ENCODE measurements around the gene LAMC2. TPM values are rescaled to one million over a fixed set of nuclear protein-coding genes. Genes with fewer than 3 reads are reported as not detected.

The LAMC2 gene
- total RNA-seq, 2 experiments from 2014 or later: not detected

DNA sequence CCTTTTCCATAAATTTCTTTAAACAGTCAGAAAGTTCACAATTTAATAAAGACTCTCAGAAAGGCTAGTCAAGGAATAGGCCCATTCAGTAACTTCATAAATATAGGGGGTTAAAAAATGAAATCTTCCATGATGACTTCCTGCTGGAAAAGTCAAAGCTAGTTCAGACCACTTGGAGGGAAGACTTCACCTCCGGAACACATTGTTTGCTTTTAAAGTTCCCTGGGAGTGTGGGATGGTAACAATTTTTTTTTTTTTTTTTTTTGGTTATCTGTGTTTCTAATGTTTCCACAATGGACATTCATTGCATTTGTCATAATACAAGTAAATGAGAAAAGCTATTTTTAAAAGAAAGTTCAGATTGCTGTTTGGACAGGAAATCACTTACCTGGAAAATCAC is 18.4 kb upstream of the LAMC2 start:
- CTCF ChIA-PET: no interaction called here

GRCh38 chr1:183168308-183168707 is 17.8 kb upstream of the LAMC2 start:
- ChIA-PET CTCF (no interaction called here), POLR2A (no interaction called here)

More for the DNA sequence above, 18.4 kb upstream of the LAMC2 start:
- POLR2A ChIA-PET: no interaction called here

DNA sequence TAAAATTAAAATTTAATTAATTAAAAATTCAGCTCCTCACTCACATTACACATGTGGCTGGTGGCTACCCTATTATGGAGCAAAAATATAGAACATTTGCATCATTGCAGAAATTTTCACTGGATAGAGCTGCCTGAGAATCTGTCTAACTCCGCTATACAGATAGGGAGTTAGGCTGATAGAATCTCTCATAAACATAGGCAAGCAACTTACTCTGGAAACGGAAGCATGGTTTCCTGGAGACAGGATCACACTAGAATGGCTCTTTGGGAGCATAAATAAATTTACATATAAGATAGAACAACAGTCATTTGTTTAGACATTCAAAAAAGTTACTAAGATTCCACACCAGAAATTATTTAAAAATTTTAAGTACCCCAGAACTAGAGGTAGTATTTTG is 12.2 kb upstream of the LAMC2 start:
- ChIA-PET CTCF (no interaction called here), POLR2A (no interaction called here)

DNA sequence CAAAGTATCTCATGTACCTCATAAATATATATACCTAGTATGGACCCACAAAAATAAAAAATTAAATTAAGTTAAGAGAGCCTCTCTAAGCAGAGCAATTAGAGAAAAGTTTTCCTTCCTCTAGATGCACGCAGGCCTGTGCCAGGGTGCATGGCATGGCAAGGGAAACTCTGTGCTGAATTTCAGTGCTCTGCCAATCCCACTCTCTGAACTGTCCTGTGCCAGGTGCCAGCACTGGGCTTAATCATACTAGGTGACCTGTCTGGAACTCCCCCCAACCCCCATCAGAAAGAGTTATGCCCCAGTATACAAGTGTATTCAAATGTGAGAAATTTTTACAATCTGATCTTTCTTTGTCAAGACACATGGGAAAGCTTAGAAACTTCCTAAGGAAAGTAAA is 10.4 kb upstream of the LAMC2 start:
- ChIA-PET CTCF (no interaction called here), POLR2A (no interaction called here)

DNA sequence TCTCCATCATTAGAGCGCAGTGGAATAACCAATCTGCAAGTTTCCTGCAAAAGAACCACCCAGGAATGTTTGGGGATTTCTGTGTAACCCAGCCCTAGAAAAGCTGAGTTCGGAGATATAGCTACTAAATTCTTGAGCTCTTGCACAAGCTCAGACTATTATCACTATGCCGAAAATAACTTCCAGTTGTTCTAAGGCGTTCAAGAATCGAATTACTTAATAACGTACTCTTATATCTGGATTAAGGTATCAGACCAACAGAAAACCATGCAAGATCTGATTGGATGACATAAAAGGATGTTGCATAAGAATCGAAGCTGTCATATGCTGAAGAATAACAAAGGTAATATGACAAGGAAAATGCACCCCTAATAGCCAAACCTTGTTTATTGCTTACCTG is 7.5 kb upstream of the LAMC2 start:
- ChIA-PET CTCF (no interaction called here), POLR2A (no interaction called here)

DNA sequence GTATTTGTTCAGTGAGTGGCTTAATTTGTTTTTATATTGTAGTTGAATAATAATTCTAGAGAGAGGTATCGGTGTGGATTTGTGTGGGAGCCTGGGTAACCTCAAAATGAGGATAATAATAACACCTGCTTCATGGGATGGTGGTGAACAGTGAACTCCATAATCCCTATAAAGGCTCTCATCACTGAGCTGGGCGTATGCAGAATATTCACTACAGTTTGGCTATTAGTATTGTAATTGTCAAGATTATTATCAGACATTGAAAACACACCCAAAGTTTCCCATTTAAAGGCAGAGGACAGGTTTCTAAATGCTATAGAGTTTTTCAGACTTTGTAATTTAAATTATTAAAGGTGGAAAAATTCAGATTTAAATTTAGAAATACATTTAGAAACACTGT is 7.0 kb upstream of the LAMC2 start:
- CTCF ChIA-PET: interaction anchor here (0.7 kb wide), 1 partner anchor 1686 kb away, joined by 3 read pairs; no protein-coding TSS in a partner anchor
- POLR2A ChIA-PET: no interaction called here

GRCh38 chr1:183180218-183180617 is 5.8 kb upstream of the LAMC2 start:
- POLR2A ChIA-PET: no interaction called here
- CTCF ChIA-PET: no interaction called here

DNA sequence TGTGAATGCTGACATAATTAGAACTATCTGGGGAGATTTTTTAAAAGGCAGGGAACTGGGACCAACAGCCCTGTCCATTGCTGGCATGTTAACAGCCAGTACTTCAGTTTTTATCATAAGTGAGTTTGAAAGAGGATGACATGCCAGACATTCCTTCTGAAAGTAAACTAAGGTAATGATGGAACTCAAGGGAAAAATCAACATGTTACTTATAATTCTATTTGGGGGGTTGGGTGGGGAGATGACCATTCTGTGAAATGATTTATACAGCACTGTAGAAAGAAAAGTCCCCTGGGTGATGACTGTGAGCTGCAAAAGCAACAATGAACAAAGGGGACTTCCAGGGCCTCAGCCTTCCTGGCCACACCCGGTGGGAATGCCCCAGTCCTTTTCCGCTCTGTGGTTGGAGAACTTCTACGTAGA is 5.4 kb upstream of the LAMC2 start:
- ChIA-PET CTCF (no interaction called here), POLR2A (no interaction called here)

- ChIA-PET POLR2A (no interaction called here), CTCF (no interaction called here)
Observed at GRCh38 chr1:183186841-183187240, 777 bp downstream of the LAMC2 start.

- ChIA-PET CTCF (no interaction called here), POLR2A (no interaction called here)
Observed at GRCh38 chr1:183188240-183188639, 2.2 kb downstream of the LAMC2 start.

DNA sequence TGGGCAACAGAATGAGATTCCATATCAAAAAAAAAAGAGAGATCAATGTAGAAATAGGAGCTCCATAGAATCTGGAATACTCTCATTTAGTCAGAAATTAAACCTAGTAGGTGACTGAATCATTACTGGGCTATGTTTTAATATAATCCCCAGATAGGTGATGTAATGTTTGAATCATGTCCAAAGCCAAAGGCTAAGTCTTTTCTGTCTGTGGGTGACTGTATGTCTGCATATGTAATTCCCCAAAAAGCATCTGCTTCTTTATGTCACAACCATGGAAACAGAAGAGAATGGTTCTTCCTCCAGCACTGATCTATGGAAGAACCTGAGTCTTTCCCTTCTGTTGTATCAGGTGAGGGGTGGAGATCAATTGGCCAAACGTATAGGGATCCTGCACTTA is 5.8 kb downstream of the LAMC2 start:
- ChIA-PET CTCF (no interaction called here), POLR2A (no interaction called here)

- ChIA-PET POLR2A (no interaction called here), CTCF (no interaction called here)
Observed at GRCh38 chr1:183193963-183194525, 8.0 kb downstream of the LAMC2 start.

DNA sequence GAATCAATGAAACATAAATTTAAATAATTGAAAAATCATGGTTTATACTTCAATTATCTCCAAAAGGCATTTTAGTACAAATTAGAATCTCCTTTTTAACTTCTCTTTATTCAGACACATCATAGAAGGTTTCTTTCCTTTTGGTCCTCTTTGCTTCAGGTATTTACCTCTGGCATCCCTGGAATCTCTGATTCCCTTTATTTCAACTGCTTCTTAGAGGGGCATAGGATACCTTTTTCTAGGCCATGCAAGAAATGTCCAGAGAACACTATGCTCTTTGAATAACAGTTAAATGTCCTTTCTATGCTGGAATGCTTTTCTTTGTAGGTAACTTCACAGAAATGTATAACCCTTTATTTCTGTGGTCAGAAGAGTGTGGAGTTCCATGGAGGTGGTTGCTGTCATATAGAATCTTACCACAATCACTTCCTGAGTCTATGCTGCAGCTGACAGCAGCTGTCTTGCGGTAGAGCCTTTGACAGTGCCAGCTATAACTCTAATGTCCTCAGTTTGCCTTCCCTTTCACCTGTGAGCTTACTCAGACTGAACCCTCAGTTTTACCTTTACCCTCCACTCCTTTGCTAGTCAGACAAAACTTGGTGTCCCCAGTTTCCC is 8.6 kb downstream of the LAMC2 start:
- ChIA-PET CTCF (no interaction called here), POLR2A (no interaction called here)

DNA sequence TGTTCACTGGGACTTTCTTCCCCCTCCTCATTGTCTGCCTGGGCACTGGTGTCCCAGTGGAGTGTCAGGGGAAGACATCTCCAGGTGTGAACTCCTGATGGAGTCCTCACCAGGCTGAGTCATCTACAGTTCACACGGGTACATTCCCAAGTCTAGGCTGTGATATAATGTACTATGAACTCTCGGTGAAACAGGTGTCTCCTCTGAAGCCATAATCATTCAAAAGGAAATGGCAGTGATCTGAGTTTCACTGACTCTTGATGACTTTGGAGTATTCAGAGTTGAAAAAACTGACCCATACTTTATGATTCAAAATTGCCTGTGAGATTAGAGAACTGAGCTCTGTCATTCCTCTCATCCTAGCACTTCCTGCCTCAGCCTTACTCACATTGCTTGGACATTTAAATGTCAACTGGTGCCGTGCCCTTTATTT is 9.1 kb downstream of the LAMC2 start:
- POLR2A ChIA-PET: no interaction called here

DNA sequence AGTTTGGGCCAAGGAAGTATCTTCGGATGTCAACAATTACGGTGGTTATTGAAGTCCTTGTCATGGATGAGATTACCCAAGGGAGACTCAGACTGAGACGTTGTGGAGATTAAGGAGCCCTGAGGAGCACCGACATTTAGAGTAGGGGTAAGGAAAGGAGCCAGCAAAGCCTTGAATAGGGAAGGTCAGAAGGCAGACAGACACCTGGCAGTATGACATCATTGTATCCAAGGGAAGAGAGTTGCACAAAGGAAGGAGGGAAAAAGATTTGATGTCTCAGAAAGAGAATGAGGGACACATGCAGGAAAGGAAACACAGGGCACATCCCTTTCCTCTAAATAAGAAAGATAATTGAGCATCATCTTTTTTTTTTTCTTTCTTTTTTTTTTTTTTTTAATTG is 11.7 kb downstream of the LAMC2 start:
- ChIA-PET POLR2A (no interaction called here), CTCF (no interaction called here)

More for the DNA sequence above, 9.1 kb downstream of the LAMC2 start:
- CTCF ChIA-PET: no interaction called here

GRCh38 chr1:183198463-183198862 is 12.4 kb downstream of the LAMC2 start:
- CTCF ChIA-PET: no interaction called here
- POLR2A ChIA-PET: no interaction called here

GRCh38 chr1:183199304-183199703 is 13.2 kb downstream of the LAMC2 start:
- POLR2A ChIA-PET: no interaction called here
- CTCF ChIA-PET: no interaction called here

DNA sequence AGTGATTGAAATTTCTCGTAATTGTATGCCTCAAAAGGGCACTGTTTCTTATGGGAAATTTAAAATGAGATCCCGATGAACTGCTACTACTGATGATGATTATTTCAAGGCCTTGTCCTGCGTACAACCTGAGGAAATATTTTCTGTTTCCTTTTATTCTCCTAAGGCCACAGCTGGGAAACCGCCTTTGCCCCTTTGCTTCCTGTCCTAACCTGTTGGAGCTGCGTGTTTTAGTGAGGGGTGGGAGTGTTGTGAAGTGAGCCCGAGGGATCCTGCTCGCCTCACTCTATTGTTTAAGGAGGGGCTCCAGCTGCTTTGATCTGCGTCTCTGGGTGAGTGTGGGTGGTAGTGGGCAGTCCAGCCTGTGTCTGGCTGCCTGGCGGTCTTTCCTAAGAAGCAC is 14.4 kb downstream of the LAMC2 start:
- CTCF ChIA-PET: no interaction called here

GRCh38 chr1:183203094-183203493 is 17.0 kb downstream of the LAMC2 start:
- POLR2A ChIA-PET: no interaction called here
- CTCF ChIA-PET: interaction anchor here (0.7 kb wide), 1 partner anchor 70 kb away, joined by 4 read pairs; no protein-coding TSS in a partner anchor

More for the DNA sequence above, 14.4 kb downstream of the LAMC2 start:
- POLR2A ChIA-PET: no interaction called here

- ChIA-PET POLR2A (no interaction called here), CTCF (interaction anchor here (0.5 kb wide), 1 partner anchor 298 kb away, joined by 3 read pairs; no protein-coding TSS in a partner anchor)
Observed at GRCh38 chr1:183205196-183205781, 19.2 kb downstream of the LAMC2 start.

DNA sequence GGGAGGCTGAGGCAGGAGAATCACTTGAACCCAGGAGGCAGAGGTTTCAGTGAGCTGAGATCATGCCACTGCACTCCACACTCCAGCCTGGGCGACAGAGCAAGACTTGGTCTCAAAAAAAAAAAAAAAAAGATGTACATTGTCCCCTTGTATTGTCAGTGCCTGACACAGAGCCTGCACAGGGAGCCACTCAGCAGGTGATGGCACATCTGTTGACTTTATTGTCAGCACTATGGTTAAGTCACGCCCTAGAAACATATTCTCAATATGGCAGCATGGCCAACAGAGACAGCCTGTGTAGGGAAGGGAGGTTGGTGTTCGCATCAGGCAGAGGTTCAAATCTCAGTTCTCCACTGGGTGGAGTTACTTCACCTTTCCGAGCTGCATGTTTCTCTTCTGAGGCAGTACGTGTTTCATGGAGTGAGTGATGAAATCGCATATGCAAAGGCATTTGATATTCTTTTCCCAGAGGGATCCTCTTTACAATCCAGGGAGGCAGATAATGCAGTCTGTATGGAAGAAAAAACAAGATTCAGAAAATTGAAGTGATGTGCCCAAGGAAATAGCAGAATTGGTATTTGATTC is 20.6 kb downstream of the LAMC2 start:
- CTCF ChIA-PET: no interaction called here
- POLR2A ChIA-PET: no interaction called here
